ENCODE measurements around the gene ITPK1. TPM values are rescaled to one million over a fixed set of nuclear protein-coding genes. Genes with fewer than 3 reads are reported as not detected.

Gene ITPK1
- total and polyA plus RNA-seq, 2 experiments from 2014 or later, result 35.9 to 101 TPM

DNA sequence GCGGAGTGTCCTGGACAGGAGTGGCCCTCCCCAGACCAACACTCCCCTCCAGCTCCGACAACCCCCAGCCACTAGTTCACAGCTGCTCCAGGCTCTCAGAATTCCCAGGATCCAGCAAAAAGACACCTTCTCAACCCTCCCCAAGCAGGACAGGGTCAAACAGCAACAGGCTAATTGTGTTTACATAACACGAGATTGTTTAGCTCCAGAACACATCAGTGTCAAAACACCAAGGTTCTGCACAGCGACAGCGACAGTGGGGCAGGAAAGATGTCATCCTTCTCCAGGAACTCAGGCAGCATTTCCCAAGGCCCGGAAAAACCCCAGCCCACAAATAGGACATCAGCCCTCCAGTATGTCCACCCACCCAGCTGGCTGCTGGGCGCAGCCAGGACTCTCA lies 16.5 kb downstream of the ITPK1 start:
- Mint-ChIP-seq H3K4me1 (peaks cover 44% of the 10 kb centered on the region), H3K9me3 (no peaks in the 10 kb centered on the region), H3K4me3 (no peak overlapping the region), H3K27me3 (ENCODE audit: insufficient read depth, low read depth, poor library complexity) (peaks cover 17% of the 10 kb centered on the region), H3K36me3 (ENCODE audit: low read depth) (no peaks in the 10 kb centered on the region; the same call in 2 of the 3 replicates), H3K27ac (peak overlapping the region; percentile 75; the same call in 1 of the 2 replicates)
- H3K27me3 ChIP-seq (ENCODE audit: insufficient read depth), result no peaks in the 10 kb centered on the region
- no peak for ATAC-seq
- H3F3A ChIP-seq (replicated peaks; ENCODE audit: low read depth), result no peaks in the 10 kb centered on the region
- H3K79me2 ChIP-seq (replicated peaks; ENCODE audit: insufficient read depth), result peaks cover 100% of the 10 kb centered on the region
- no peaks in the 10 kb centered on the region for H3K9me2 ChIP-seq (ENCODE audit: insufficient read depth)
- H3K36me3 ChIP-seq (ENCODE audit: insufficient read depth), result no peaks in the 10 kb centered on the region
- peaks cover 5% of the 10 kb centered on the region; the same call in 1 of the 2 replicates for H3K4me1 ChIP-seq (ENCODE audit: insufficient read depth)
- TF ChIP-seq EZH2phosphoT487 (IDR thresholded peaks at IDR 0.05; ENCODE audit: unreplicated experiment) (no peak), JUNB (IDR thresholded peaks at IDR 0.05; ENCODE audit: unreplicated experiment) (no peak), POLR2AphosphoS5 (IDR thresholded peaks at IDR 0.05; ENCODE audit: low read depth) (no peak), STAT1 (IDR thresholded peaks at IDR 0.05; ENCODE audit: unreplicated experiment) (no peak), ZNF114 (CRISPR knock-in tag; IDR thresholded peaks at IDR 0.05) (no peak), CREB1 (CRISPR knock-in tag; IDR thresholded peaks at IDR 0.05; ENCODE audit: low read depth) (no peak), EZH2 (IDR thresholded peaks at IDR 0.05; ENCODE audit: low read depth, unreplicated experiment) (no peak), NANOG (IDR thresholded peaks at IDR 0.05; ENCODE audit: borderline replicate concordance) (no peak)
- TF ChIP-seq, protein P1, sequence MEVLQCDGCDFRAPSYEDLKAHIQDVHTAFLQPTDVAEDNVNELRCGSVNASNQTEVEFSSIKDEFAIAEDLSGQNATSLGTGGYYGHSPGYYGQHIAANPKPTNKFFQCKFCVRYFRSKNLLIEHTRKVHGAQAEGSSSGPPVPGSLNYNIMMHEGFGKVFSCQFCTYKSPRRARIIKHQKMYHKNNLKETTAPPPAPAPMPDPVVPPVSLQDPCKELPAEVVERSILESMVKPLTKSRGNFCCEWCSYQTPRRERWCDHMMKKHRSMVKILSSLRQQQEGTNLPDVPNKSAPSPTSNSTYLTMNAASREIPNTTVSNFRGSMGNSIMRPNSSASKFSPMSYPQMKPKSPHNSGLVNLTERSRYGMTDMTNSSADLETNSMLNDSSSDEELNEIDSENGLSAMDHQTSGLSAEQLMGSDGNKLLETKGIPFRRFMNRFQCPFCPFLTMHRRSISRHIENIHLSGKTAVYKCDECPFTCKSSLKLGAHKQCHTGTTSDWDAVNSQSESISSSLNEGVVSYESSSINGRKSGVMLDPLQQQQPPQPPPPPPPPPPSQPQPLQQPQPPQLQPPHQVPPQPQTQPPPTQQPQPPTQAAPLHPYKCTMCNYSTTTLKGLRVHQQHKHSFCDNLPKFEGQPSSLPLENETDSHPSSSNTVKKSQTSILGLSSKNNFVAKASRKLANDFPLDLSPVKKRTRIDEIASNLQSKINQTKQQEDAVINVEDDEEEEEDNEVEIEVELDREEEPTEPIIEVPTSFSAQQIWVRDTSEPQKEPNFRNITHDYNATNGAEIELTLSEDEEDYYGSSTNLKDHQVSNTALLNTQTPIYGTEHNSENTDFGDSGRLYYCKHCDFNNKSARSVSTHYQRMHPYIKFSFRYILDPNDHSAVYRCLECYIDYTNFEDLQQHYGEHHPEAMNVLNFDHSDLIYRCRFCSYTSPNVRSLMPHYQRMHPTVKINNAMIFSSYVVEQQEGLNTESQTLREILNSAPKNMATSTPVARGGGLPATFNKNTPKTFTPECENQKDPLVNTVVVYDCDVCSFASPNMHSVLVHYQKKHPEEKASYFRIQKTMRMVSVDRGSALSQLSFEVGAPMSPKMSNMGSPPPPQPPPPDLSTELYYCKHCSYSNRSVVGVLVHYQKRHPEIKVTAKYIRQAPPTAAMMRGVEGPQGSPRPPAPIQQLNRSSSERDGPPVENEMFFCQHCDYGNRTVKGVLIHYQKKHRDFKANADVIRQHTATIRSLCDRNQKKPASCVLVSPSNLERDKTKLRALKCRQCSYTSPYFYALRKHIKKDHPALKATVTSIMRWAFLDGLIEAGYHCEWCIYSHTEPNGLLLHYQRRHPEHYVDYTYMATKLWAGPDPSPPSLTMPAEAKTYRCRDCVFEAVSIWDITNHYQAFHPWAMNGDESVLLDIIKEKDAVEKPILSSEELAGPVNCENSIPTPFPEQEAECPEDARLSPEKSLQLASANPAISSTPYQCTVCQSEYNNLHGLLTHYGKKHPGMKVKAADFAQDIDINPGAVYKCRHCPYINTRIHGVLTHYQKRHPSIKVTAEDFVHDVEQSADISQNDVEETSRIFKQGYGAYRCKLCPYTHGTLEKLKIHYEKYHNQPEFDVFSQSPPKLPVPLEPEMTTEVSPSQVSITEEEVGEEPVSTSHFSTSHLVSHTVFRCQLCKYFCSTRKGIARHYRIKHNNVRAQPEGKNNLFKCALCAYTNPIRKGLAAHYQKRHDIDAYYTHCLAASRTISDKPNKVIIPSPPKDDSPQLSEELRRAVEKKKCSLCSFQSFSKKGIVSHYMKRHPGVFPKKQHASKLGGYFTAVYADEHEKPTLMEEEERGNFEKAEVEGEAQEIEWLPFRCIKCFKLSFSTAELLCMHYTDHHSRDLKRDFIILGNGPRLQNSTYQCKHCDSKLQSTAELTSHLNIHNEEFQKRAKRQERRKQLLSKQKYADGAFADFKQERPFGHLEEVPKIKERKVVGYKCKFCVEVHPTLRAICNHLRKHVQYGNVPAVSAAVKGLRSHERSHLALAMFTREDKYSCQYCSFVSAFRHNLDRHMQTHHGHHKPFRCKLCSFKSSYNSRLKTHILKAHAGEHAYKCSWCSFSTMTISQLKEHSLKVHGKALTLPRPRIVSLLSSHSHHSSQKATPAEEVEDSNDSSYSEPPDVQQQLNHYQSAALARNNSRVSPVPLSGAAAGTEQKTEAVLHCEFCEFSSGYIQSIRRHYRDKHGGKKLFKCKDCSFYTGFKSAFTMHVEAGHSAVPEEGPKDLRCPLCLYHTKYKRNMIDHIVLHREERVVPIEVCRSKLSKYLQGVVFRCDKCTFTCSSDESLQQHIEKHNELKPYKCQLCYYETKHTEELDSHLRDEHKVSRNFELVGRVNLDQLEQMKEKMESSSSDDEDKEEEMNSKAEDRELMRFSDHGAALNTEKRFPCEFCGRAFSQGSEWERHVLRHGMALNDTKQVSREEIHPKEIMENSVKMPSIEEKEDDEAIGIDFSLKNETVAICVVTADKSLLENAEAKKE (CRISPR knock-in tag; IDR thresholded peaks at IDR 0.05), result no peak
- no peak overlapping the region for H3K27ac ChIP-seq (ENCODE audit: low read depth)
- peaks cover 47% of the 10 kb centered on the region for H4K20me1 ChIP-seq (replicated peaks; ENCODE audit: insufficient read depth)
- no peak overlapping the region for H2AFZ ChIP-seq
- H3K4me3 ChIP-seq, result no peak overlapping the region
- no peak for DNase-seq (ENCODE audit: low spot score)
- H3K4me2 ChIP-seq, result no peak overlapping the region

Data from GM23338 (cell line).